CD4-positive, alpha-beta T cell treated with Interleukin-6 at 100 ng/mL for 8 hours (primary cell): ENCODE results near the gene SLC1A1.
"Not testable (repeated sequence)": the region's sequence is repeated elsewhere in the genome, so short reads cannot be mapped to it uniquely, and the experiment has no call there.

Experiments used
- DNase-seq: peaks from one replicate; pipeline ENCODE4 v3.0.0-alpha.2; 2020; ENCODE audit warnings: mixed read lengths, low spot score

The SLC1A1 gene

DNA sequence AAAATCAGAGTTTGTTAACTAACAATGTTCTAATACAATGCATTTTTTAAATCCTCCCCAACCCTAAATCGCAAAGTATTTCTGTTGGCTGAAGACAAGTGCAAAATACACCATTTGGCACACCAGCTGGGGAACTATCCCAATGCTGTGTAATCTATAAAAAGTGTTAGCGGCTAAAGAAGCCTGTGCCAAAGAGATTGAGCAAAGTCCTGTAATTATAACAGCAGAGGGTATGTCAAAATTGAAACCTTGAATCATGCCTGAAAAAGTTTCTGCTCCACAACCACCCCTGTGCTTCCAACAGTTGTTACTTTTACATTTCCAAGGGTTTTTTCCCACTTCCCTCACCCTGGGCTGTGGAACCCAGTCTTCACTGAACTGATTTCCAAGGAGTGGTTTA is 88.7 kb downstream of the SLC1A1 start:
- DNase-seq, result no peak

DNA sequence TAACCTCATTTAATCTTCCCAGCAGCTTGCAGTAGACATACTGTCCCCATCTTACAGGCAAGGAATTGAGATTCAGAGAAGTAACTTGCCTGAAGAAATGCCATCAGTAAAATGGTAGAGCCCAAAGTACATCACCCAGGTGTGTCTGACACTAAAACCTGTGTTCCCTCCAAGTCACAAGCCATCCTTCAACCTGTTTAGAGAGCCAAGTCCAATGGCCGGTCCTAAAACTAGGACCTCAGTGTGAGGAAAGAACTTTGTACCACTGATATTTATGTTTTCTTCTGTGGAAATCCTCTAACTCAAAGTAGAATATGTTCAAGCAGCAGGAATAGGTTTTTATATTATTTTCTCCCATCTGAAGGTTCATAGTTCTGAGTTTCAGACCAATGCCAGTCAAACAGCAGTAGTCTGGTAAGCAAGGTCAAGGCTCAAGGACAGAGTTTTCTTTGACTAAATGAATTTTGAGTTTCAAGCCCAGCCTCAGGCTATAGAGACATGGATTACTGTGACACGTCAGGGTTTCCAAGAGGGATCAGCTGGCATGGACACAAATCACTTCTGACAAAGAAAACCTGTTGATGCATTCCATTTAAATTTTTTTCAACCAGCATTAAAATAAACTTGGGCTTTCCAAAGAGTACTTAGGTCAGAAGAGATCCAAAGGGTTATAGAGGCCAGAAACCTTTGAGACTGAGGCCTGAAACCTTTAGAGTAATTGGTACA is 90.9 kb downstream of the SLC1A1 start:
- no peak for DNase-seq

DNA sequence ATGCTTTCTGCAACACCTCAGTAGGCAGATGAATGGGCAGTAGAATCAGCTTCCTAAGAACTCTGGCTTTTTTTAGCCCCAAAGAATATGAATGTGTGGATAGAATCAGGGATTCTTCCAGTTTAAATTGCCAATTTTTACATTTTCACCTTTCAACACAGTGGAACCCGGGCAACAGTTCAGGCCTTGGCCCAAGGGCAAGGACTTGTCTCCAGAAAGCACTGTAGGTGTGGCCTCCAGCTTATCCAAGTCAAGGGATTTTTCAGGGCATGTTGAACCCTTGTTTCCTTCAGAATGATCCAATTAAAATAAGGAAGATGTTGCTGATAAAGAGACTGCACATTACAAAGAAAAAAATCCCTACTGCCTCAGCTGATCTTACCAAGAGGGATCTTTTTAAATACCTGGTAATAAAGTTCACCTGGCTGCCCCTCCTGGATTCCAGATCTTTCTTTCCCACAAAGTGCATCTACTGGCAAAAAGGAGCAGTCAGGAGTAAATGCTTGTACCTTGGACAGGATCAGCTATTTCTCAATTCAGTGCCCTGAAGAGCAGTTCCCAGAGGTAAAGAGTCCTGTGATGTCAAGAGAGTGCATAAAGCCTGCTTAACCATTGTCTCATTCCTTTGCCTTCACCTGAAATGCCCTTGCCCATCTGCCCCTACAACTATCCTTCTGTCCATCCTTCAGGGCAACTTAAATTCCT is 91.7 kb downstream of the SLC1A1 start:
- no peak for DNase-seq

GRCh38 chr9:4583001-4583400 is 92.7 kb downstream of the SLC1A1 start:
- no peak for DNase-seq

DNA sequence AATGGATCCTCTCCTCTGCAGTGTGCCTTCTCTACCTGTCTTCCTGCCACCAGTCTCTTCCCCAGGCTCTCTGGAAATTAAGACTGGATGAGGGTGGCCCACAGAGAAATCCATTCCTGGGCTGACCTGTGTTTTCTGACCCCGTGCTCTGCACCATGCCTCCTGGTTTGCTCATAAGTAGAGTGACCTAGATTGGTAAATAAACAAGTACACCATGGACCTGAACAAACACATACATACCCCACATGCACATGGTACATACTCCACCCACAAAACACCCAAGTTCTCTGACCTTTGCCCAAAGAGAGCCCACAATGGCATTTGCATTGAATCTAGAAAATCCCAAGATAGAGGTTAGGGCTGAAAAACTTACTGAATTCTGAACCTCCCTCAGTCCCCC is 94.4 kb downstream of the SLC1A1 start:
- DNase-seq, result no peak

- DNase-seq, result no peak
Measured at GRCh38 chr9:4585135-4585534, 94.9 kb downstream of the SLC1A1 start.

DNA sequence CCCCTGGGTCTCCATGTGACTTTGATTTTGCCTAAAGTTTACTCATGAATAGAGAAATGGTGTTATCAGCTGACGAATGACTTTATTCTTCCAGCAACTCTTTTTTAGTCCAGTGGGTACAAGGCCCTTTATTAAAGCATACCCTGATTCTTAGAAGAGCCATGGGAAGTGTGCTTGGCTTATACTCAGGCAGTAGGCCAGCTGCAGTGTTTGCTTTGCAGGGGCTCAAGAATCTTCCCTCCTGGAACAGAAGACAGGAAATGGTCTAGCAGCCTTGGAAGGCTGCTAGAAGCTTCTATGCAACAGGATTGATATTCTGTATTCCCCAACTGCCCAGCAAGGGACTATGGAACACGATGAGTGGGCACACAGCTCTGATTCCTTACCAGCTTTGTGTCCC is 98.5 kb downstream of the SLC1A1 start:
- no peak for DNase-seq

GRCh38 chr9:4590430-4591122 is 100.3 kb downstream of the SLC1A1 start:
- no peak for DNase-seq

GRCh38 chr9:4591123-4591500 is 100.8 kb downstream of the SLC1A1 start:
- DNase-seq, result no peak

DNA sequence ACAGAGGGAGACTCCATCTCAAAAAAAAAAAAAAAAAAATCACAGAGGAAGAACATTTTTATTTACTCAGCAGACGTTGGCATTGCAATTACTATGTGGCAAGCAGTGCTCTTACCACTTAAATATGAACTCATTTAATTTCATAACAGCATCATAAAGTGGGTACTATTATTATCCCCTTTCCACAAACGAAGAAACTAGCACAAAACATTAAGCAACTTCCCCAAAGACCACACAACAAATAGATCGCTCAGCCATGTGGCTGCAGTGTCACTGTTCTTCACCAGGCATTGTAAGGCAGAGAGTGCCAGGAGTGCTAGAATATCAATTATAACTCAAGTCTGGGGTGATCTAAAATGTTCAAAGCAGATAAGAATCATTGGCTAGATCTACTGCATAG is 102.0 kb downstream of the SLC1A1 start:
- no peak for DNase-seq

- DNase-seq, result no peak
Measured at GRCh38 chr9:4592886-4593285, 102.6 kb downstream of the SLC1A1 start.

DNA sequence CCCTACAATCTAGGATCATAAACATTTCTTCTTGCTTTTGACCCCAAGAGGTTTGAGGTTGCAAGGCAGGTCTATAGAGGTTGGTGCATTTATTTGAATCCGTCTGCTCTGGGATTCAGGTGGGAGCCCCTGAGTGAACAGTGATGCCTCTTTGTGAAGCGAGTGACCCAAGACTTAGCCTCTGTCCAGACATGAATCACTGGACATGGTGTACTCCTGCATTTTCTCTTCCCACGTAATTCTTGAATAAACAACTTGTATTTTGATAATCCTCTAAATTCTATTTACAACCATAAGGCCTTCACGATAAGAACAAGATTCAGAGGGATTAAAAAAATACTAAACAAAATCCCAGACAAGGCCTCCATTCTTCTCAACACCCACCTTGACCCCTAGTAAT is 104.3 kb downstream of the SLC1A1 start:
- DNase-seq, result no peak

- DNase-seq, result no peak
Measured at GRCh38 chr9:4594994-4595393, 104.7 kb downstream of the SLC1A1 start.

GRCh38 chr9:4596165-4596922 is 106.1 kb downstream of the SLC1A1 start:
- peak; percentile 82 for DNase-seq

DNA sequence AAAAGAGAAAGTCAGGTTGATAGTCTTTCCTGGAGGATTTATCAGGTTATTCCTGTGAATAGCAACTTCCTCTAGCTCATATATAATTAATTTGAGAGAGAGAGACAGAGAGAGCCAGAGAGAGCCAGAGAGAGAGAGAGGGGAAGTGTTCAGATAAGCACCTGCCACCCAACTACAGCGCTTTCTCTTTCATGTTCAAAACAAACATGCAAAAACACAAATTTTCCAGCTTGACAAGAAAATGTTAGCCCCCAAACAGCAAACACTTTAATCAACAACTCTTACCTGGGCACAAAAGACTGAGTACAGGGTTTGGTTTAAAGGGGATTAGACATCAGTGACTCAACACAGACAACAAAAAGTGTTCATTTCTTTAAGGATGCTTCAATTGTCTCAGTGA is 110.1 kb downstream of the SLC1A1 start:
- peak; percentile 15 for DNase-seq

GRCh38 chr9:4603830-4604229 is 113.6 kb downstream of the SLC1A1 start:
- no peak for DNase-seq

DNA sequence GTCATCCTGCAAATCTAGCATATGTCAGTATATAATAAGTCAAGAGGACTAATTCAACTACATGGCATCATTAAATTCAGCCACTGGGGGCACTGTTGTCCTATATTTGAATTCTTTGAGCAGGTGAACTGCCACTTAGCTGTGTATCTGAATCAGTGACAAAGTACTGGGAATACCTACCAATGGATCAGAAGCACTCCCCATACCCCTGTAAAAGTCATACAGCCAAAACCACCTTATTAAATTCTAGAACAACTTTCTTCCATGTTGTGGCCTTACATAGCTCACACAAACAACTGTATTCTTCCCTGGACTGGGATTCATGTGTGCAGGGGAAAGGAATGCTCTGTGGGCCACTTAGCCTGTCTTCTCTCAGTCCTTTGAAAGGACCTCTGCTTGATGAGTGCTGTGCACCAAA is 114.4 kb downstream of the SLC1A1 start:
- DNase-seq, result peak; percentile 65

- not testable (repeated sequence) for DNase-seq
Measured at GRCh38 chr9:4606033-4606432, 115.8 kb downstream of the SLC1A1 start.

DNA sequence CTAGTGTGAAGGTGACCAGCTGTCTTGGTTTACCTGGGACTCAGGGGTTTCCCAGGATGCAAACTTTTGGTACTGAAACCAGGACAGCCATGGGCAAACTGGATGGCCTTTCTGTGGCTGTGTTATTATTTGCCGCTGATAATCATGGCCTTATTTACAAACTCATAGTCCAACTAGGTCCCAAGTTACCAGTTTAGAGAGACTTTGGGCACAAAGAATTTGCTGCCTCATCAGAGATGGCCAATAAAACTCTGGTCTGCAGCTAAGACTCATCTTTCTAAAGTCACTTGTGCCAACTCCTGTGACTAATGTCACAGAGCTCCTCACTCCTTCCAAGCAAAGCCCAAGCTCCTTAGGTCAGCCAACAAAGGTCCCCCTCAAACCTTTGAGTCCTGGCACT is 124.4 kb downstream of the SLC1A1 start:
- DNase-seq, result no peak

DNA sequence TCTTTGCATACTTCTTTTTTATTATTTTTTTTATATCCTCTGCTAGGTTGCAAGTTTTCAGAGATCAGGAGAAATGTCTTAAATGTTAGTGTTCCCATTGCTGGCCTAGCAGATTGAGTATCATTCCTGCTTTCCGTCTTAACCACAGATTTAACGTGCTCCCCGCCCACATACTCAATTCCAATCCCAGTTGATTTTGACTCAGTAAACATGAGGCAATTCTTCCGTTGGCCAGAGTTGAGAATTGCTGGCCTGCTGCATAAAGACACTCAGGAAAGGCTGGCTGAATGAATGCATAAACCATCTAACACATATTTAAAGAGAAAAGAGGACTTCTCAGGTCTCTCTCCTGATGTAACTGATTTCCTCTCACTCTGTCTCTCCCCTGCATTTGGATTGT is 125.0 kb downstream of the SLC1A1 start:
- no peak for DNase-seq

DNA sequence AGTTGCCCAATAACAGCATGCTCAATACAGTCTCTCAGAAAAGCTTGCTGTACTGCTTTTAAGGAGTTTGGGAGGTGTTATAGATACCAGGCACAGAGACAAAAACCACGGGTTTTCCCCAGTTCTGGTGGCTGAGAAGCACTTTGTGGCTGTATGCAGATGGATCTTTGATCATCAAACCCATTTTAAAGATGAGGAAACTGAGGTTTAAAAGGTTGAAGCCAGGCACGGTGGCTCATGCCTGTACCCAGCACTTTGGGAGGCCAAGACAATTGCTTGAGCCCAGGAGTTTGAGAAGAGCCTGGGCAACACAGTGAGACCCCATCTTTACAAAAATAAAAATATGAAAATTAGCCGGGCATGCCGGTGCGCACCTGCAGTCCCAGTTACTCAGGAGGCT is 125.5 kb downstream of the SLC1A1 start:
- DNase-seq, result no peak

- no peak for DNase-seq
Measured at GRCh38 chr9:4617752-4618151, 127.5 kb downstream of the SLC1A1 start.

- DNase-seq, result no peak
Measured at GRCh38 chr9:4618700-4619099, 128.4 kb downstream of the SLC1A1 start.
